A549 (cell line): Measurements from ENCODE around the gene SLAMF8. TPM values are rescaled to one million over a fixed set of nuclear protein-coding genes. Genes with fewer than 3 reads are reported as not detected.

ENCODE experiments used
- ATAC-seq, 2 experiments: fragments of 200-7000 bp in 1 of 2; fragments of >200 bp in 1 of 2; cut with Nextera tagmentation in 1 of 2; cut with Tn5 transposase in 1 of 2; 3 replicates each; pipeline versions ENCODE4 v1.8.0 to v1.9.1; 2018 to 2020; ENCODE audit warnings: mild to moderate bottlenecking in 1 of 2, moderate library complexity in 1 of 2
- CTCF ChIA-PET: fragments of 300-600 bp; sonication (Branson Sonifier 250); formaldehyde crosslinking; extraction: SDS; loops from one replicate; lab custom pipeline; 2021; ENCODE audit warnings: antibody characterized with exemption, inconsistent platforms; lab: Yijun Ruan, JAX
- POLR2A ChIA-PET: fragments of 350-600 bp; formaldehyde crosslinking; extraction: SDS; loops from one replicate; lab custom pipeline; 2021; ENCODE audit warnings: antibody characterized with exemption, inconsistent platforms; lab: Yijun Ruan, JAX
- DNase-seq, 2 experiments: peaks; one replicate each; pipeline versions ENCODE4 v3.0.0 to v3.0.0-alpha.2; 2011 to 2016; ENCODE audit warnings: low read depth in 1 of 2, low spot score in 1 of 2
- FAIRE-seq: peaks from 2 replicates; lab custom pipeline; 2011; peaks lifted over from hg19 to GRCh38; lab: Jason Lieb, UNC
- H3K27ac ChIP-seq, 2 experiments: fragments of >200 bp; sonication (Bioruptor Twin); formaldehyde crosslinking; 3 replicates each; pipeline ENCODE4 v1.5.1; 2016 to 2017
- H3K4me1 ChIP-seq: fragments of >200 bp; sonication (Bioruptor Twin); formaldehyde crosslinking; 3 replicates; pipeline ENCODE4 v1.6.1; 2016
- H3K4me2 ChIP-seq: fragments of >200 bp; sonication (Bioruptor Twin); formaldehyde crosslinking; 3 replicates; pipeline ENCODE4 v1.6.1; 2016
- H3K4me3 ChIP-seq: fragments of >200 bp; sonication (Bioruptor Twin); formaldehyde crosslinking; 3 replicates; pipeline ENCODE4 v1.5.1; 2016
- H3K9me3 ChIP-seq: fragments of >200 bp; sonication (Bioruptor Twin); formaldehyde crosslinking; 3 replicates; pipeline ENCODE4 v1.6.1; 2016
- ATOH8 ChIP-seq: fragments of 250-450 bp; sonication (Bioruptor Pico); IDR thresholded peaks from 2 replicates; pipeline ENCODE4 v1.5.0; 2020; ENCODE audit warnings: low read depth, mild to moderate bottlenecking, moderate library complexity
- BCL3 ChIP-seq: fragments of >200 bp; sonication (Bioruptor Twin); formaldehyde crosslinking; IDR thresholded peaks from 3 replicates; pipeline ENCODE4 v1.6.1; 2016
- BHLHE40 ChIP-seq: IDR thresholded peaks from 2 replicates; pipeline ENCODE4 v1.6.1; 2012; ENCODE audit warnings: low read depth, low read length, inconsistent platforms
- CTCF ChIP-seq: fragments of >200 bp; sonication (Bioruptor Twin); formaldehyde crosslinking; IDR thresholded peaks from 3 replicates; pipeline ENCODE4 v1.5.1; 2016
- EHMT2 ChIP-seq: fragments of 200-600 bp; sonication (generic); IDR thresholded peaks from 2 replicates; pipeline ENCODE4 v1.6.1; 2016; ENCODE audit warnings: antibody characterized with exemption, low read depth, mild to moderate bottlenecking, moderate library complexity
- ELK1 ChIP-seq: fragments of 150-350 bp; IDR thresholded peaks from 2 replicates; pipeline ENCODE4 v1.6.1; 2014; ENCODE audit warnings: low read depth, mild to moderate bottlenecking, low read length
- EP300 ChIP-seq, 2 experiments: fragments of >200 bp; sonication (Bioruptor Twin); formaldehyde crosslinking; IDR thresholded peaks; 2 replicates in 1 of 2; 3 replicates in 1 of 2; pipeline ENCODE4 v1.6.1; 2016 to 2017
- ESRRA ChIP-seq: fragments of 150-350 bp; IDR thresholded peaks from 2 replicates; pipeline ENCODE4 v1.6.1; 2014; ENCODE audit warnings: mild to moderate bottlenecking, low read length, borderline replicate concordance
- GATA3 ChIP-seq: IDR thresholded peaks from 2 replicates; pipeline ENCODE4 v1.6.1; 2012; ENCODE audit warnings: borderline replicate concordance
- HDAC2 ChIP-seq: fragments of 200-600 bp; sonication (generic); IDR thresholded peaks from 2 replicates; pipeline ENCODE4 v1.6.1; 2016
- HES2 ChIP-seq: fragments of >200 bp; sonication (Bioruptor Twin); formaldehyde crosslinking; IDR thresholded peaks from 2 replicates; pipeline ENCODE4 v1.6.1; 2016
- HEYL ChIP-seq: fragments of 250-450 bp; sonication (Bioruptor Pico); IDR thresholded peaks from 2 replicates; pipeline ENCODE4 v1.8.0; 2021; ENCODE audit warnings: mild to moderate bottlenecking, moderate library complexity
- HMGXB4 ChIP-seq: fragments of 250-450 bp; sonication (Bioruptor Pico); IDR thresholded peaks from 2 replicates; pipeline ENCODE4 v1.5.0; 2021; ENCODE audit warnings: mild to moderate bottlenecking, moderate library complexity, borderline replicate concordance
- HOXB13 ChIP-seq: fragments of 250-450 bp; sonication (Bioruptor Pico); IDR thresholded peaks from 2 replicates; pipeline ENCODE4 v1.5.0; 2020; ENCODE audit warnings: low read depth, mild to moderate bottlenecking, moderate library complexity
- JUNB ChIP-seq: fragments of >200 bp; sonication (Bioruptor Twin); formaldehyde crosslinking; IDR thresholded peaks from 2 replicates; pipeline ENCODE4 v1.6.1; 2016
- KDM5A ChIP-seq: fragments of 200-600 bp; sonication (generic); IDR thresholded peaks from 2 replicates; pipeline ENCODE4 v1.6.1; 2016; ENCODE audit warnings: antibody characterized with exemption, mild to moderate bottlenecking
- MAX ChIP-seq: IDR thresholded peaks from 2 replicates; pipeline ENCODE4 v1.6.1; 2012
- NPAS2 ChIP-seq: fragments of 250-450 bp; sonication (Bioruptor Pico); IDR thresholded peaks from 2 replicates; pipeline ENCODE4 v1.8.0; 2022; ENCODE audit warnings: mild to moderate bottlenecking, moderate library complexity, borderline replicate concordance
- PBX3 ChIP-seq: IDR thresholded peaks from 2 replicates; pipeline ENCODE4 v1.6.1; 2012
- POLR2AphosphoS2 ChIP-seq: conservative IDR thresholded peaks from 2 replicates; pipeline ENCODE4 v1.6.1; 2012; ENCODE audit warnings: low read length, improper control_type of control experiment, inconsistent platforms
- RAD21 ChIP-seq, 2 experiments: fragments of >200 bp in 1 of 2; sonication (Bioruptor Twin) in 1 of 2; formaldehyde crosslinking in 1 of 2; IDR thresholded peaks in 1 of 2; conservative IDR thresholded peaks in 1 of 2; 2 replicates in 1 of 2; 3 replicates in 1 of 2; pipeline ENCODE4 v1.6.1; 2012 to 2018; ENCODE audit warnings: inconsistent platforms in 1 of 2
- RARB ChIP-seq: fragments of 250-450 bp; sonication (Bioruptor Pico); IDR thresholded peaks from 2 replicates; pipeline ENCODE4 v1.8.0; 2021; ENCODE audit warnings: mild to moderate bottlenecking, moderate library complexity
- RFX5 ChIP-seq: fragments of 450-650 bp; IDR thresholded peaks from 2 replicates; pipeline ENCODE4 v1.7.1; 2014; ENCODE audit warnings: antibody characterized with exemption, mild to moderate bottlenecking, moderate library complexity
- RNF2 ChIP-seq: fragments of 200-600 bp; sonication (generic); IDR thresholded peaks from 2 replicates; pipeline ENCODE4 v1.6.1; 2016; ENCODE audit warnings: low read depth, mild to moderate bottlenecking, antibody characterized with exemption, moderate library complexity, borderline replicate concordance
- SMC3 ChIP-seq: fragments of >200 bp; sonication (Bioruptor Twin); formaldehyde crosslinking; IDR thresholded peaks from 3 replicates; pipeline ENCODE4 v1.6.1; 2018; ENCODE audit warnings: inconsistent platforms
- TFCP2L1 ChIP-seq: fragments of 250-450 bp; sonication (Bioruptor Pico); IDR thresholded peaks from 2 replicates; pipeline ENCODE4 v1.5.0; 2021; ENCODE audit warnings: mild to moderate bottlenecking
- ZC3H11A ChIP-seq: fragments of 450-650 bp; IDR thresholded peaks from 2 replicates; pipeline ENCODE4 v1.6.1; 2014; ENCODE audit warnings: antibody characterized with exemption, mild to moderate bottlenecking
- ZFP36 ChIP-seq: fragments of 450-650 bp; IDR thresholded peaks from 2 replicates; pipeline ENCODE4 v1.6.1; 2014; ENCODE audit warnings: borderline replicate concordance; ENCODE audit not compliant: partially characterized antibody
- WGBS: methylation state at CpG from one replicate; pipeline ENCODE4 v1.1.6; 2017; ENCODE audit errors: missing lambda C conversion rate; 5-methylcytosine and 5-hydroxymethylcytosine counted together
- polyA plus RNA-seq, 4 experiments: library from polyadenylated mRNA; depleted of rRNA in 3 of 4; stranded (reverse); fragments of >200 nt; fragmentation: RNase III in 1 of 4; extraction: RNeasy Plus Mini Kit Qiagen cat#74134 plus additional on column Dnase treatment in 1 of 4; gene quantifications; 2 replicates in 3 of 4; 3 replicates in 1 of 4; pipeline ENCODE4 v1.2.3, GENCODE V29; 2011 to 2017

SLAMF8 gene
- polyA plus RNA-seq, 2 of the 4 experiments (the other 2 are of a cell fraction): not detected

- TF ChIP-seq MAX: no peak
- no peak for TF ChIP-seq GATA3
- no peak for TF ChIP-seq PBX3
- TF ChIP-seq EHMT2: no peak
- no peak for TF ChIP-seq BHLHE40
- no peak for TF ChIP-seq POLR2AphosphoS2
- no peak for TF ChIP-seq HDAC2
- no peak for TF ChIP-seq HES2
- no peak for TF ChIP-seq RNF2
- TF ChIP-seq JUNB: no peak
- TF ChIP-seq HEYL (CRISPR knock-in tag): no peak
- no peak for TF ChIP-seq ZFP36
- TF ChIP-seq TFCP2L1: no peak
- TF ChIP-seq EP300 (IDR thresholded peaks at IDR 0.05): no peak
- no peak for TF ChIP-seq ZC3H11A
- TF ChIP-seq CTCF: no peak
- no peak for TF ChIP-seq SMC3
- TF ChIP-seq ESRRA: no peak
- TF ChIP-seq RFX5: no peak
- no peak for TF ChIP-seq RAD21 (conservative IDR thresholded peaks at IDR 0.05 in 1 of 2, IDR thresholded peaks at IDR 0.05 in 1 of 2)
- no peak overlapping the region for H3K4me2 ChIP-seq
- H3K4me1 ChIP-seq: no peaks in the 10 kb centered on the region
- no peak for ATAC-seq
- H3K4me3 ChIP-seq: no peak overlapping the region
- FAIRE-seq: no peak
- CTCF ChIA-PET: interaction anchor here (0.7 to 16.7 kb wide), 11 partner anchors 13 to 207 kb away, joined by 3 to 565 read pairs (median 18); partner anchors contain the start of genes DUSP23 and SLAMF8
- no peak for DNase-seq
- H3K27ac ChIP-seq: no peak overlapping the region
- POLR2A ChIA-PET: interaction anchor here (2.4 kb wide), 1 partner anchor 89 kb away, joined by 12 read pairs; no protein-coding TSS in a partner anchor
- 69% methylated on average over 8 of the region's 8 CpGs for WGBS
- H3K9me3 ChIP-seq: no peaks in the 10 kb centered on the region; the same call in 2 of the 3 replicates
These were observed 26.3 kb upstream of the SLAMF8 start for GRCh38 chr1:159800177-159800930.

GRCh38 chr1:159802111-159802510, 24.6 kb upstream of the SLAMF8 start, which contains the start of gene FCRL6:
Gene FCRL6, plus strand, starts transcription at chr1:159802360. Its CDS starts 65 bp downstream, at chr1:159802425.
- Histone ChIP-seq H3K4me3 (no peak within 1 kb of the TSS), H3K4me1 (no peaks in the 10 kb centered on the region), H3K27ac (no peak within 1 kb of the TSS), H3K4me2 (no peak within 1 kb of the TSS), H3K9me3 (no peaks in the 10 kb centered on the region; the same call in 2 of the 3 replicates)
- ChIA-PET CTCF (interaction anchor here (0.7 to 16.7 kb wide), 7 partner anchors 28 to 283 kb away, joined by 3 to 565 read pairs (median 4); no protein-coding TSS in a partner anchor), POLR2A (no interaction called here)
- WGBS: 68% methylated on average over 8 of the region's 8 CpGs
- ATAC-seq (no peak), FAIRE-seq (no peak), DNase-seq (no peak)
- TF ChIP-seq RARB (no peak), BHLHE40 (no peak), EHMT2 (no peak), BCL3 (no peak), HOXB13 (no peak), HMGXB4 (no peak), KDM5A (no peak), ZFP36 (no peak), ELK1 (no peak), NPAS2 (CRISPR knock-in tag) (no peak), MAX (no peak), ATOH8 (CRISPR knock-in tag) (no peak)
